Nephron (organoid): ENCODE results near the gene SF3B3.

Experiments
- H3K27ac Mint-ChIP-seq, 3 experiments: 2 replicates each; pipeline ENCODE4 v1.8.0; 2020; ENCODE audit warnings: mixed read lengths in 3 of 3, mild to moderate bottlenecking in 2 of 3, moderate library complexity in 1 of 3
- H3K27me3 Mint-ChIP-seq: 2 replicates; pipeline ENCODE4 v1.8.0; 2021; ENCODE audit warnings: low read depth, mild to moderate bottlenecking, moderate library complexity, mixed read lengths
- H3K36me3 Mint-ChIP-seq: 2 replicates; pipeline ENCODE4 v1.8.0; 2020; ENCODE audit warnings: low read depth, mixed read lengths
- H3K4me1 Mint-ChIP-seq: 2 replicates; pipeline ENCODE4 v1.8.0; 2020; ENCODE audit warnings: mixed read lengths
- H3K4me3 Mint-ChIP-seq, 3 experiments: 2 replicates each; pipeline ENCODE4 v1.8.0; 2020; ENCODE audit warnings: mild to moderate bottlenecking in 3 of 3, mixed read lengths in 3 of 3, moderate library complexity in 2 of 3
- H3K9me3 Mint-ChIP-seq: 2 replicates; pipeline ENCODE4 v1.8.0; 2020; ENCODE audit warnings: mixed read lengths
- CTCF ChIP-seq, 3 experiments: fragments of 200-600 bp; sonication (generic); IDR thresholded peaks; one replicate each; pipeline ENCODE4 v1.5.0; 2021; ENCODE audit warnings: antibody characterized with exemption in 3 of 3; ENCODE audit not compliant: unreplicated experiment in 3 of 3

SF3B3 gene

DNA sequence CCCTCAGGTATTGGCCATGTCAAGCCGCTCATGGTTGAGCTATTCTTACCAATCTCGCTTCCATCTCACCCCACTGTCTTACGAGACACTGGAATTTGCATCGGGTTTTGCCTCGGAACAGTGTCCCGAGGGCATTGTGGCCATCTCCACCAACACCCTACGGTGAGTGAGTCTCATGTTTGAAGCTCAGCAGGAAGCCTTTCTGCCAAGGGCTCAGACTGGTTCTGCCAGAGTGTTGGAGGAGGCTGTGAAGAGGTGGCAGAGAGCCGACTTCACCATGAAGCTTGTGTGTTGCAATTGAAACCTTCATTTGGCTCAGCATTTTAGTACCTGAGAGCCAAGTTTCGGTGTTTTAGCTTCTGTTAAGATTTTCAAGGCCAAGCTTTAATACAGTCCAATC, 38.0 kb downstream of the SF3B3 start:
- Mint-ChIP-seq H3K4me1 (no peaks in the 10 kb centered on the region), H3K27ac (no peak overlapping the region), H3K4me3 (no peak overlapping the region)

GRCh38 chr16:70563636-70564035, 40.0 kb downstream of the SF3B3 start:
- no peak overlapping the region for H3K4me3 Mint-ChIP-seq
- H3K27me3 Mint-ChIP-seq: no peaks in the 10 kb centered on the region
- H3K27ac Mint-ChIP-seq: no peak overlapping the region
- TF ChIP-seq CTCF (IDR thresholded peaks at IDR 0.05; ENCODE audit: unreplicated experiment in 3 of 3): no peak
- H3K9me3 Mint-ChIP-seq: no peaks in the 10 kb centered on the region
- peaks cover 85% of the 10 kb centered on the region for H3K36me3 Mint-ChIP-seq
- H3K4me1 Mint-ChIP-seq: no peaks in the 10 kb centered on the region

More for the DNA sequence above, 38.0 kb downstream of the SF3B3 start:
- Mint-ChIP-seq H3K9me3 (no peaks in the 10 kb centered on the region), H3K36me3 (peaks cover 83% of the 10 kb centered on the region), H3K27me3 (no peaks in the 10 kb centered on the region)
- TF ChIP-seq CTCF (IDR thresholded peaks at IDR 0.05; ENCODE audit: unreplicated experiment in 3 of 3): no peak

- Mint-ChIP-seq H3K27me3 (no peaks in the 10 kb centered on the region), H3K4me1 (no peaks in the 10 kb centered on the region), H3K9me3 (no peaks in the 10 kb centered on the region), H3K36me3 (peaks cover 89% of the 10 kb centered on the region), H3K27ac (no peak overlapping the region), H3K4me3 (no peak overlapping the region)
- no peak for TF ChIP-seq CTCF (IDR thresholded peaks at IDR 0.05; ENCODE audit: unreplicated experiment in 3 of 3)
These were observed 41.4 kb downstream of the SF3B3 start for GRCh38 chr16:70565053-70565452.

DNA sequence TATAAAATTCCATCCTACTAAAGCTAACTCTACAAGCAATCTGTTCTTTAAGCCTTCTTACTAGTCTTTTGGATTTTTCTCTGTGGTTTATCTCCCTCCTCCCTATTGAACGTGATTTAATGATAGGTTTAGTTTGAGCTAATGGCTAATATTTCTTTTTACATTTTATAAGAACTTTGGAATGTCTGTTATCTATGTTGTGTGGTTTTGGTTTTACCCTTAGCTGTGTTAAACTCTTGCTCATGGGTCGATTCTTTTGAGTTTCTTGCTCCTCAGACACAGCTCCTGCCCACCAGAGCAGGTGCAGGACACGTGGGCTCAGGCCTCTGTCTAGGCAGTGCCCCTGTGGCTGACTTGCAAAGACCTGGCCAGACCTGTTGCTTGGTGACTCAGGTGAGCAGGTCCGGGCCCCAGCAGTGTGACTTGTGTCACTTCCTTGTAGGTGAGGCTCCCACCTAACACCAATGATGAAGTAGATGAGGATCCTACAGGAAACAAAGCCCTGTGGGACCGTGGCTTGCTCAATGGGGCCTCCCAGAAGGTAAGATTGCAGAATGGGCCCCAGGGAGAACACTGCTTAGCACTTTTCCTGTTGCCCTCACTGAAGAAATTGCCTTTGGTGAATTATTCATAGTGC, 45.1 kb downstream of the SF3B3 start:
- no peaks in the 10 kb centered on the region for H3K9me3 Mint-ChIP-seq

GRCh38 chr16:70569752-70570151, 46.1 kb downstream of the SF3B3 start:
- H3K4me3 Mint-ChIP-seq: no peak overlapping the region
- peaks cover 29% of the 10 kb centered on the region for H3K4me1 Mint-ChIP-seq

More for the DNA sequence above, 45.1 kb downstream of the SF3B3 start:
- no peak overlapping the region for H3K27ac Mint-ChIP-seq
- H3K4me3 Mint-ChIP-seq: no peak overlapping the region
- H3K27me3 Mint-ChIP-seq: no peaks in the 10 kb centered on the region
- peaks cover 26% of the 10 kb centered on the region for H3K4me1 Mint-ChIP-seq
- no peak for TF ChIP-seq CTCF (IDR thresholded peaks at IDR 0.05; ENCODE audit: unreplicated experiment in 3 of 3)
- peaks cover 91% of the 10 kb centered on the region for H3K36me3 Mint-ChIP-seq

More at GRCh38 chr16:70569752-70570151, 46.1 kb downstream of the SF3B3 start:
- Mint-ChIP-seq H3K27me3 (no peaks in the 10 kb centered on the region), H3K27ac (no peak overlapping the region), H3K9me3 (no peaks in the 10 kb centered on the region), H3K36me3 (peaks cover 86% of the 10 kb centered on the region)
- no peak for TF ChIP-seq CTCF (IDR thresholded peaks at IDR 0.05; ENCODE audit: unreplicated experiment in 3 of 3)
